Keratinocyte (primary cell): ENCODE measurements around the gene RBBP9. TPM values are rescaled to one million over a fixed set of nuclear protein-coding genes. Genes with fewer than 3 reads are reported as not detected.

ENCODE experiments used
- DNase-seq: peaks from one replicate; pipeline ENCODE4 v3.0.0-alpha.2; 2011; ENCODE audit warnings: low read depth, missing footprints, low spot score
- FAIRE-seq: peaks from 2 replicates; lab custom pipeline; 2011; peaks lifted over from hg19 to GRCh38; lab: Jason Lieb, UNC
- H2AFZ ChIP-seq: 2 replicates; pipeline ENCODE4 v1.6.0; 2012; ENCODE audit warnings: low read length, control low read depth, inconsistent platforms; ENCODE audit not compliant: control insufficient read depth
- H3K27ac ChIP-seq: 2 replicates; pipeline ENCODE4 v1.5.1; 2011; ENCODE audit warnings: low read length; ENCODE audit not compliant: control insufficient read depth, insufficient read depth
- H3K27me3 ChIP-seq: 3 replicates; pipeline ENCODE4 v1.6.0; 2011; ENCODE audit warnings: low read length; ENCODE audit not compliant: control insufficient read depth, insufficient read depth; ENCODE audit errors: extremely low read depth
- H3K36me3 ChIP-seq, 2 experiments: 2 replicates in 1 of 2; 3 replicates in 1 of 2; pipeline ENCODE4 v1.5.1; 2011; ENCODE audit warnings: low read length in 2 of 2, mild to moderate bottlenecking in 1 of 2; ENCODE audit not compliant: control insufficient read depth in 2 of 2, insufficient read depth in 2 of 2; ENCODE audit errors: extremely low read depth in 1 of 2
- H3K4me1 ChIP-seq: 3 replicates; pipeline ENCODE4 v1.5.1; 2011; ENCODE audit warnings: low read length; ENCODE audit not compliant: control insufficient read depth, insufficient read depth; ENCODE audit errors: extremely low read depth
- H3K4me2 ChIP-seq: 3 replicates; pipeline ENCODE4 v1.6.0; 2011; ENCODE audit warnings: low read depth, low read length; ENCODE audit not compliant: control insufficient read depth, insufficient read depth; ENCODE audit errors: extremely low read depth
- H3K4me3 ChIP-seq, 3 experiments: fragments of 200-600 bp in 1 of 3; sonication (generic) in 1 of 3; 2 replicates in 2 of 3; 3 replicates in 1 of 3; pipeline ENCODE4 v1.5.1; 2011 to 2016; ENCODE audit warnings: low read length in 3 of 3, mild to moderate bottlenecking in 3 of 3, control low read depth in 2 of 3, inconsistent platforms in 1 of 3, low read depth in 1 of 3, mixed read lengths in 1 of 3, mixed run types in 1 of 3, moderate library complexity in 1 of 3; ENCODE audit not compliant: control insufficient read depth in 2 of 3, insufficient read depth in 2 of 3; ENCODE audit errors: extremely low read depth in 1 of 3
- H3K79me2 ChIP-seq: 2 replicates; pipeline ENCODE4 v1.6.0; 2012; ENCODE audit warnings: low read length; ENCODE audit not compliant: control insufficient read depth, insufficient read depth
- H3K9ac ChIP-seq: 3 replicates; pipeline ENCODE4 v1.6.0; 2011; ENCODE audit warnings: low read length; ENCODE audit not compliant: control insufficient read depth, insufficient read depth; ENCODE audit errors: extremely low read depth
- H3K9me1 ChIP-seq: 3 replicates; pipeline ENCODE4 v1.6.0; 2011; ENCODE audit warnings: low read length; ENCODE audit not compliant: control insufficient read depth, insufficient read depth; ENCODE audit errors: extremely low read depth
- H3K9me3 ChIP-seq: 2 replicates; pipeline ENCODE4 v1.5.1; 2012; ENCODE audit warnings: low read depth, low read length; ENCODE audit not compliant: control insufficient read depth
- H4K20me1 ChIP-seq: 3 replicates; pipeline ENCODE4 v1.6.0; 2011; ENCODE audit warnings: low read length; ENCODE audit not compliant: control insufficient read depth, insufficient read depth; ENCODE audit errors: extremely low read depth
- EZH2 ChIP-seq: IDR thresholded peaks from one replicate; pipeline ENCODE4 v1.6.1; 2012; ENCODE audit warnings: inconsistent platforms, mild to moderate bottlenecking, low read length, moderate library complexity
- dilution Hi-C: fragments of 300-500 bp; cut with MboI; formaldehyde crosslinking; loops from one replicate; pipeline ENCODE4 v1.7.0; 2020; ENCODE audit warnings: low sequenced_read_pairs; ENCODE audit not compliant: extremely low pct_ligation_motif_present
- polyA plus RNA-seq, 5 experiments: library from polyadenylated mRNA; depleted of rRNA in 3 of 5; stranded (reverse) in 3 of 5; stranded (forward) in 1 of 5; unstranded in 1 of 5; fragments of >200 nt; gene quantifications; 1 replicate in 1 of 5; 2 replicates in 3 of 5; 3 replicates in 1 of 5; pipeline versions ENCODE4 v1.2.1 to v1.2.3, GENCODE V29; 2011 to 2012; ENCODE audit warnings: missing spikeins in 2 of 5, low read depth in 1 of 5, low replicate concordance in 1 of 5
- TF ChIP-seq, protein P1 (sequence below), 3 experiments: IDR thresholded peaks in 1 of 3; conservative IDR thresholded peaks in 1 of 3; optimal IDR thresholded peaks in 1 of 3; 2 replicates in 2 of 3; 3 replicates in 1 of 3; pipeline versions ENCODE3 to v1.5.1; 2011; ENCODE audit warnings: low read length in 3 of 3, mild to moderate bottlenecking in 3 of 3, moderate library complexity in 2 of 3, control low read depth in 1 of 3, inconsistent platforms in 1 of 3; ENCODE audit not compliant: insufficient read depth in 2 of 3; ENCODE audit errors: extremely low read depth in 1 of 3

RBBP9 gene
- polyA plus RNA-seq, 1 donor (not counting 4 experiments of a cell fraction or from before 2014, with no cell fraction given) = 17.9 TPM

DNA sequence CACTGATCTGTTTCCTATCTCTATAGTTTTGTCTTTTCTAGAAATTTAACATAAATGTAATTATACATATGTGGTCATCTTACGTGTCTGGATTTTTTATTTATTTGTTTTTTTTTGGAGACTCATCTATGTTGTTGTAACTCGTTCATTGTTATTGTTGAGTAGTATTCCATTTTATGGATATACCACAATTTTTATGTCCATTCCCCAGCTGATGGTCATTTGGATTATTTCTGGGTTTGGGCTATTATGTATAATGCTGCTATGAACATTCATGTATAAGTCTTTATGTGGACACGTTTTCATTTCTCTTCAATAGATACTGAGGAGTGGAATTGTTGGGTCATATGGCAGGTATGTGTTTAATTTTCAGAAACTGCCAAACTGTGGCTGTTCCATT lies 40.4 kb downstream of the RBBP9 start:
- FAIRE-seq (no peak), DNase-seq (no peak)
- H3K36me3 ChIP-seq = no peaks in the 10 kb centered on the region
- TF ChIP-seq, protein P1, sequence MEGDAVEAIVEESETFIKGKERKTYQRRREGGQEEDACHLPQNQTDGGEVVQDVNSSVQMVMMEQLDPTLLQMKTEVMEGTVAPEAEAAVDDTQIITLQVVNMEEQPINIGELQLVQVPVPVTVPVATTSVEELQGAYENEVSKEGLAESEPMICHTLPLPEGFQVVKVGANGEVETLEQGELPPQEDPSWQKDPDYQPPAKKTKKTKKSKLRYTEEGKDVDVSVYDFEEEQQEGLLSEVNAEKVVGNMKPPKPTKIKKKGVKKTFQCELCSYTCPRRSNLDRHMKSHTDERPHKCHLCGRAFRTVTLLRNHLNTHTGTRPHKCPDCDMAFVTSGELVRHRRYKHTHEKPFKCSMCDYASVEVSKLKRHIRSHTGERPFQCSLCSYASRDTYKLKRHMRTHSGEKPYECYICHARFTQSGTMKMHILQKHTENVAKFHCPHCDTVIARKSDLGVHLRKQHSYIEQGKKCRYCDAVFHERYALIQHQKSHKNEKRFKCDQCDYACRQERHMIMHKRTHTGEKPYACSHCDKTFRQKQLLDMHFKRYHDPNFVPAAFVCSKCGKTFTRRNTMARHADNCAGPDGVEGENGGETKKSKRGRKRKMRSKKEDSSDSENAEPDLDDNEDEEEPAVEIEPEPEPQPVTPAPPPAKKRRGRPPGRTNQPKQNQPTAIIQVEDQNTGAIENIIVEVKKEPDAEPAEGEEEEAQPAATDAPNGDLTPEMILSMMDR (optimal IDR thresholded peaks at IDR 0.05 in 1 of 3, IDR thresholded peaks at IDR 0.05 in 1 of 3, conservative IDR thresholded peaks at IDR 0.05 in 1 of 3; ENCODE audit: extremely low read depth in 1 of 3, insufficient read depth in 2 of 3, low read length in 3 of 3) = no peak
- no peak for TF ChIP-seq EZH2
- H2AFZ ChIP-seq = no peak overlapping the region
- H3K79me2 ChIP-seq = no peaks in the 10 kb centered on the region
- H3K9ac ChIP-seq = no peak overlapping the region
- dilution Hi-C loops = no loop called here
- no peaks in the 10 kb centered on the region for H4K20me1 ChIP-seq
- no peaks in the 10 kb centered on the region for H3K9me3 ChIP-seq
- H3K27ac ChIP-seq = no peak overlapping the region
- no peak overlapping the region for H3K4me2 ChIP-seq
- H3K4me3 ChIP-seq = no peak overlapping the region
- H3K27me3 ChIP-seq = no peaks in the 10 kb centered on the region
- no peaks in the 10 kb centered on the region for H3K4me1 ChIP-seq
- H3K9me1 ChIP-seq = no peaks in the 10 kb centered on the region

DNA sequence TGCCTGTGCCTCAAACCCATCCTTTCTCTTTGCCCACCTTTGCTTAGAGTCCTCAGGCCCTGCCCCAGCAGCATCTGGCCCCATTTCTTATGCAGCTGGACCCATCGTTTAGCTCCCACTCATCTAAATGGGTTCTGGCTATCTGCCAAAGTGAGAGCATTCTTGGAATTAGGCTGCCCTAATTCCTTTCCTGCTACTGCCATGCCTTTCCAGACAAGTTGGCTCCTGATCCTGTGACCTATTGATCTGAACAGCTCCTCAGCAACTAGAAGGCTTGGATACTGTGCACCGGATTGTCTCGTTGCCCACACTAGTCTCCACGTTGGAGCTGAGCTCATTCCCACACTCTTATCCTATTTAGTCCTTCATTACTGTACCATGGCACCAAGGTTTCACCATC lies 53.1 kb downstream of the RBBP9 start:
- Histone ChIP-seq H3K27ac (no peak overlapping the region), H3K4me2 (no peak overlapping the region), H3K79me2 (no peaks in the 10 kb centered on the region), H3K27me3 (no peaks in the 10 kb centered on the region), H3K9me1 (no peaks in the 10 kb centered on the region), H3K4me3 (no peak overlapping the region), H3K9ac (no peak overlapping the region), H3K4me1 (no peaks in the 10 kb centered on the region), H2AFZ (no peak overlapping the region), H3K36me3 (no peaks in the 10 kb centered on the region), H3K9me3 (no peaks in the 10 kb centered on the region), H4K20me1 (no peaks in the 10 kb centered on the region)
- TF ChIP-seq EZH2 = no peak
- TF ChIP-seq, protein P1 (optimal IDR thresholded peaks at IDR 0.05 in 1 of 3, IDR thresholded peaks at IDR 0.05 in 1 of 3, conservative IDR thresholded peaks at IDR 0.05 in 1 of 3; ENCODE audit: extremely low read depth in 1 of 3, insufficient read depth in 2 of 3, low read length in 3 of 3) = no peak
- DNase-seq (no peak), FAIRE-seq (no peak)
- dilution Hi-C loops = no loop called here
